GM12891 (cell line): ENCODE data around the gene BMPER.

Experiments
- POLR2A ChIP-seq: IDR thresholded peaks from 2 replicates; pipeline ENCODE4 v1.6.1; 2011; ENCODE audit warnings: low read depth, low read length, control low read depth
- SPI1 ChIP-seq: IDR thresholded peaks from 2 replicates; pipeline ENCODE4 v1.6.1; 2011; ENCODE audit warnings: low read depth, low read length, control low read depth

DNA sequence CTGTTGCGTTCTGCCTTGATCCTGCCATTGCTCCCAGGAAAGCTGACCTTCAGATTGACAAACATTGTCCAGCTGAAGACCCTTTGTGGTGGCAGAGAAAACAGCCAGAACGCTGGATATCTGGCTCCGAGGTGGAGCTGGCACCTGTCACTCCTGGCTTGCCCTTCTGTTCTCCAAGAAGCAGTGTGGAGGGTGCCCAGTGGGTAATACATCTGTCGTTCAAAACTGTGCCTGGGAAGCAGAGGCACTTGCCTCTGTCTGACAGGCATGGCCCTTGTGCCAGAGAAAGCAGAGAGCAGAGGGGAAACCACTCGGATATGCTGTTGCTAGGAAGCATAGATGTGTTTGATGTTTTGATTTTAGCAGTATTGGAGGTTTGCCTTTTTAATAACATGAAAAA lies 231.4 kb downstream of the BMPER start:
- TF ChIP-seq POLR2A: no peak
- TF ChIP-seq SPI1: no peak
